Stimulated activated CD8-positive, alpha-beta memory T cell treated with anti-CD3 and anti-CD28 coated beads, Interleukin-2, amount 100 ng/mL, for 1 hour (primary cell): ENCODE results near the gene ATP5F1D.
"Not testable (repeated sequence)": the region's sequence is repeated elsewhere in the genome, so short reads cannot be mapped to it uniquely, and the experiment has no call there.

Experiments used
- DNase-seq, 2 donors: peaks; one replicate each; pipeline ENCODE4 v3.0.0-alpha.2; 2020; ENCODE audit warnings: low read depth in 2 of 2

Gene ATP5F1D

DNA sequence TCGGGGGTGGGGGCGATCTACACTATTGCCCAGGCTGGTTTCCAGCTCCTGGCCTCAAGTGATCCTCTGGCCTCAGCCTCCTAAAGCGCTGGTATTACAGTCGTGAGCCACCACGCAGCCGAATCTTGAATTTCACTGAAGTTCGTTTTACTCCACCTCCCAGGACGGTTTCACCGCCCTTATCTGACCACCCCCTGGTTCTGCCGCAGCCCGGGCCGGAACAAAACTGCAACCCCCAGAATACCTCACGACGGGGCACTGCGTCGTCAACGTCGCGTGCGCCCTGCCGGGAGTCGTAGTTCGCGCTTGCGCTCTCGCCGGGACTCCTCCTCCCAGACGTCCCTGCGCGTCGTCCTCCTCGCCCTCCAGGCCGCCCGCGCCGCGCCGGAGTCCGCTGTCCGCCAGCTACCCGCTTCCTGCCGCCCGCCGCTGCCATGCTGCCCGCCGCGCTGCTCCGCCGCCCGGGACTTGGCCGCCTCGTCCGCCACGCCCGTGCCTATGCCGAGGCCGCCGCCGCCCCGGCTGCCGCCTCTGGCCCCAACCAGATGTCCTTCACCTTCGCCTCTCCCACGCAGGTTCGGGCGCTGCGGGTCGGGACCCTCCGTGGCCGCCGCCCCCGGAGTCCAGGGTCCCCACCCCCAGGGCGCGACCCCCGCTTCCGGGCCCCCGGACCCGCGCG, at the start of gene ATP5F1D:
Gene ATP5F1D (plus strand): TSS at position 335 of the 679 bp plus-strand sequence. CDS start 100 bp downstream, at position 435.
- DNase-seq: peak; percentile 86 to 92

- no peak for DNase-seq
Observed at GRCh38 chr19:1199531-1199930, 42.0 kb upstream of the ATP5F1D start.

- DNase-seq: not testable (repeated sequence)
Observed at GRCh38 chr19:1200614-1201013, 40.9 kb upstream of the ATP5F1D start.

DNA sequence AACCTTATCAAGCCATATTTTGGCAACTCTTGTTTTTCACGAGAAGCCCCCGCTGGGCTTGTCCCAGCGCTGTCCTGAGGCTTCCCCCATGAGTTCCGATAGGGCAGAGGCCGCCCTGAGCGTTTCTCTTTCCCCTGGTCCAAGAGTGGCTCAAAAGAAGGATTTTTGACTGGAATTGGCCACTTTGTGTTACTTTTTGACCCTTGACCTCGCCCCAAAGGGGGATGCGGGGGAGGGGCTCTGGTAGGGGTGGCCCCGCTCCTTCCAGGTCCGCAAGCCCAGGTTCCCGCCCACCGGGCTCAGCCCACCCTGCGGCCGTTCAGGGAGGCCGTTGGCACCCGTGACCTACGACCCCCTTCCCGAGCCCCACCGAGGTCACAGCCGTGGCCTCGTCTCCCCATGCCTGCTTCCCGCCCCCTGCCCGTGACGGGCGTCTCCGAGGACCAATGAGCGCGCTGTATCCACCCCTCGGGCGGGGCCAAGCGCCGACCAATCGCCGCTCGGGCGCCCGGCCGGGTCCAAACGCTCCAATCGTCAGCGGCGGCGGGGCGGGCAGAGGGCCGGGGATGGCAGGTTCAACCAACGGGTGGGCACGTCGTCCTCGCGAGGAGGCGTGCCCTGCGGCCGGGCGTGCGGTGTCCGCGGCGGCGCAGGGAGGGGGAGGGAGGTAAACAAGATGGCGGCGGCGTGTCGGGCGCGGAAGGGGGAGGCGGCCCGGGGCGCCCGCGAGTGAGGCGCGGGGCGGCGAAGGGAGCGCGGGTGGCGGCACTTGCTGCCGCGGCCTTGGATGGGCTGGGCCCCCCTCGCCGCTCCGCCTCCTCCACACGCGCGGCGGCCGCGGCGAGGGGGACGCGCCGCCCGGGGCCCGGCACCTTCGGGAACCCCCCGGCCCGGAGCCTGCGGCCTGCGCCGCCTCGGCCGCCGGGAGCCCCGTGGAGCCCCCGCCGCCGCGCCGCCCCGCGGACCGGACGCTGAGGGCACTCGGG, 36.1 kb upstream of the ATP5F1D start, which contains the start of gene STK11:
Gene STK11 (plus strand): TSS at position 665 of the 986 bp plus-strand sequence. CDS start 1,136 bp downstream, outside the sequence.
- peak; percentile 99 for DNase-seq

DNA sequence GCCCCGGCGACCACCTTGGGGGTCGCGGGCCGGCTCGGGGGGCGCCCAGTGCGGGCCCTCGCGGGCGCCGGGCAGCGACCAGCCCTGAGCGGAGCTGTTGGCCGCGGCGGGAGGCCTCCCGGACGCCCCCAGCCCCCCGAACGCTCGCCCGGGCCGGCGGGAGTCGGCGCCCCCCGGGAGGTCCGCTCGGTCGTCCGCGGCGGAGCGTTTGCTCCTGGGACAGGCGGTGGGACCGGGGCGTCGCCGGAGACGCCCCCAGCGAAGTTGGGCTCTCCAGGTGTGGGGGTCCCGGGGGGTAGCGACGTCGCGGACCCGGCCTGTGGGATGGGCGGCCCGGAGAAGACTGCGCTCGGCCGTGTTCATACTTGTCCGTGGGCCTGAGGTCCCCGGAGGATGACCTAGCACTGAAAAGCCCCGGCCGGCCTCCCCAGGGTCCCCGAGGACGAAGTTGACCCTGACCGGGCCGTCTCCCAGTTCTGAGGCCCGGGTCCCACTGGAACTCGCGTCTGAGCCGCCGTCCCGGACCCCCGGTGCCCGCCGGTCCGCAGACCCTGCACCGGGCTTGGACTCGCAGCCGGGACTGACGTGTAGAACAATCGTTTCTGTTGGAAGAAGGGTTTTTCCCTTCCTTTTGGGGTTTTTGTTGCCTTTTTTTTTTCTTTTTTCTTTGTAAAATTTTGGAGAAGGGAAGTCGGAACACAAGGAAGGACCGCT, 35.2 kb upstream of the ATP5F1D start:
- DNase-seq: no peak

- no peak for DNase-seq
Observed at GRCh38 chr19:1206864-1207450, 34.6 kb upstream of the ATP5F1D start.

GRCh38 chr19:1208830-1209229, 32.7 kb upstream of the ATP5F1D start:
- DNase-seq: not testable (repeated sequence)

DNA sequence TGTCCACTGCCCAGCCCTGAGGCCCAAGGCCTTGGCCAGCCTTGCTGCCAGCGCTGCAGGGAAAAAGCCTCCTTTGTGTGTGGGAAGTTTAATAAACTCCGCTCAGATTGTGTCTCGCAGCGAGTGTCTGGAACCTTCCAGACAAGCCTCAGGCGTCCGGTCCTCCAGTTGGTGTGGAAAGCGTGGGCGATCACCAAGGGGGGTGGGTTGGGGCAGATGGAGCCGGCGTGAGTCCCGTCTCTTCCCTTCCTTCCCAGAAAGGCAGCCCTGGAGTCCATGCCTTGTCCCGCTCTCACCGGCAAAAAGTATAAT, 31.4 kb upstream of the ATP5F1D start:
- DNase-seq: no peak

- no peak for DNase-seq
Observed at GRCh38 chr19:1211494-1212234, 29.9 kb upstream of the ATP5F1D start.

- DNase-seq: no peak
Observed at GRCh38 chr19:1213391-1214286, 27.9 kb upstream of the ATP5F1D start.

DNA sequence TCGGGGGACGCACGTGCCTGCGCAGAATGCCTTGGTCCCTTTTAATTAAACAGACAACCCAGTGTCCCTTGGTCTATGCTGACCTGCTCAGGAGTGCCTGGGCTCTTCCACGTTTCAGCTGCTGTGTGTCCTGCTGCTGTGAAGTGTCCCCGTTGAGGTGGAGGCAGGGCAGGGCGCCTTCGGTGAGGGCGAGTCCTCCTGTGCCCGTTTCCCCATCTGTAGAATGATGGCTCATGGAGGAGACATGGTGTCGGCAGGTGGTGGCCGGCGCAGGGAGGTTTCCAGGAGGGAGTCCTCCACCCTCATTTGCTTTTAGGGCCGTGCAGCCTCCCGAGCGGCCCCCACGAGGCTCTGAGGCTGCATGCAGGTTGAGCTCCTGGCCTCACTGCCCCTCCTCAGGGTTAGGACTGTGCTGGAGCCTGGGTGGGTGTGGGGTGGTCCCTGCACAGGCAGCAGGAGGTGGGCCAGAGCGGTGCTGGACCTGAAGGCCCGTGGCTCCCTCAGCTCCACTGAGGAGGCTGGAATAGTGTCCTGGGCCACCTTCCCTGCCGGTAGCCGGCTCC, 27.2 kb upstream of the ATP5F1D start:
- DNase-seq: no peak

DNA sequence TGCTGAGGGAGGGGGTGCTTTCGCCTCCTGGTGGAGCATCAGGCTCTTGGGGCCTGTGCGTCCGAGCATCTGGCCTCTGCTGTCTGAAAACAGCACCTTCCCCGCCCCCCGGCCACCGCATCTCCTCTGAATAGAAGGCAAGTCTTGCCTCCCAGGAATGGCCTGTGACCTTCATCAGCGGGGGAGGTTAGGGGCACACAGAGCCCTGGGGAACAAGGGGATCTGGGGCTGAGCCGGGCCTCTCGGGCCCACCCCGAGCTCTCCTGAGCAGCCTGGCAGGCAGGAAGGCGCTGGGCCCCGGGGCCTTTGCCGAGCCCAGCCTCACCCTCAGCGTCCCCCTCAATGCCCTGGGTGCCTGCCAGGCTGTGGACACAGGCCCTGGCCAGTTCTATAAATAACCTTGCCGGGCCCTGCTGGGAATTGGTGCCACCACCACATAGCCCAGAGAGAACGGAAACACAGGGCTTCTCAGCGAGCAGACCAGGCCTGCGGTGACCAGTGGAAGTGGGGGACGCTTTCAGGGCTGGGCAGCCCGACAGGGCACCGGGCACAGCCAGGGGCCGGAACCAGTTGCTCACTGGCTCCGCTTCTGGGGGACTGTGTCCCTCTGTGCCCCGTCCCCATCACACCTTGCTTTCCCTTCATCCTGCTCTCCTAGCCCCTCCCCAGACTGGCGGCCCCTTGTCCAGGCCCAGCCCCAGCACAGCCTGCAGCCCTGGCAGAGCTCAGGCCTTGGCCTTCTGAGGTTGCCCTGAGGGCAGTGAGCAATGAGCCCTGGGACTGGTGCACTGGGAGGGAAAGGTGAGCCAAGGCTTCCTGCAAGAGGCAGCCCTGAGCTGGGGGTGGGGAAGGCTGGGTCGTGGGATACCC, 26.5 kb upstream of the ATP5F1D start:
- no peak for DNase-seq

DNA sequence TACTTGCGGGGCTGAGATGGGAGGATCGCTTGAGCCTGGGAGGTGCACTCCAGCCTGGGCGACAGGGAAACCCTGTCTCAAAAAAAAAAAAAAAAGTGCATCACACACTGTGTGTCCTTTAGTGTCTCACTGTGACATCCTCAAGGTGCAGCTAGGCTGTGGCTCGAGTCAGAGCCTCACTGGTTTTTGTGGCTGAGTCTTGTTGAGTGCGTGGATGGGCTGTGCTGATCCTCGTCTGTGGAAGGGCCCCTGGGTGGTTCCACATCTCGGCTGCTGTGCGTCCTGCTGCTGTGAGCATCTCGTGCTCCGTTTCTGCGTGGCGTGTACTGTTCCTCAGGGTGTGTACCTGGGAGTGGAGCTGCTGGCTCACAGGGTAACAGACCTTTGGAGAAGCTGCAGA, 24.8 kb upstream of the ATP5F1D start:
- DNase-seq: no peak

DNA sequence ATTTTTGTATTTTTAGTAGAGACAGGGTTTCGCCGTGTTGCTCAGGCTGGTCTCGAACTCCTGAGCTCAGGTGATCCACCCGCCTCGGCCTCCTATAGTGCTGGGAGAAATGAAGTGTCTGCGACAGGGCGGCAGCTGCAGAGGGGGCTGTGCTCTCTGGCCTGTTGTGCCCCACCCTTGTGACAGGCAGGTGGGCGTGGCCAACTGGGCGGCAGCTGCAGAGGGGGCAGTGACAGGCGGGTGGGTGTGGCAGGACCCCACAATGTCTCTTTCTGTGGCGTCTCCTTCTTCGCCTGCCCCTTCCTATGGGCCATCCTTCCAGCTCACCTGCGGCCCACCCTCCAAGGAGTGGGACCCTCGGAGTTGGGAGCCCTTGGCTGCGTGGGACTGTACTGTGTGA, 24.2 kb upstream of the ATP5F1D start:
- DNase-seq: no peak

DNA sequence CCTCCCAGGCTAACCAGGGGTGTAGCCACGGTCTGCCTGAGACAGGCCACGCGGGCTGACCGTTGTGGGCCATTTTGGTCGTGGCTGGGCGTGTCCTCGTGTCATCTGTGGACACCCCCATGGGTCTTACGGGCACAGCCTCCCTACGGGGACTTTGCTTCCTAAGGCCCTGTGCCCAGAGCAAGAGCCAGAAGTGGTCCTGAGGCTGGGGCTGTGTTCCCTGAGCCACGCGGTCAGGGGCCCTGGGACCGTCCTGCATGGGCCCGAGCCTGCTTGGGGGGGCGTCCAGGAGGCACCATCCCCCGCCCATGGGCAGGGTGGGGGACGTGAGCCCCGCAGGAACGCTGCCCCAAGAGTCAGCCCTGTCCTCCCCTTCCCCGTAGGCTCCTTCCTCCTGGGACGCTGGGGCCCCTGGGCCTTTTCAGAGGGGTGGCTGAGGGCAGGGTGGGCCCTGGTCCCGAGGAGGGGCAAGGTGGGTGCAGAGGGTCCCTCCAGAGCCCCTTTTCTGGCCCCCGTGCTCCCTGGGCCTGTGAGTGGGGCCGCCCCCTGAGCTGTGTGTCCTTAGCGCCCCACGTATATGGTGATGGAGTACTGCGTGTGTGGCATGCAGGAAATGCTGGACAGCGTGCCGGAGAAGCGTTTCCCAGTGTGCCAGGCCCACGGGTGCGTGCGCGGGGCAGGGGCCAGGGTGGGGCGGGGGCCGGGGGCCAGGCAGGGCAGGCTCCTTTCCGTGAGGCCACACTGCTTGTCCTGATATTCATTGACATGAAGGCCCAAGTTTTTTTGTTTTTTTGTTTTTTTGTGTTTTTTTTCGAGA, 22.6 kb upstream of the ATP5F1D start:
- no peak for DNase-seq

DNA sequence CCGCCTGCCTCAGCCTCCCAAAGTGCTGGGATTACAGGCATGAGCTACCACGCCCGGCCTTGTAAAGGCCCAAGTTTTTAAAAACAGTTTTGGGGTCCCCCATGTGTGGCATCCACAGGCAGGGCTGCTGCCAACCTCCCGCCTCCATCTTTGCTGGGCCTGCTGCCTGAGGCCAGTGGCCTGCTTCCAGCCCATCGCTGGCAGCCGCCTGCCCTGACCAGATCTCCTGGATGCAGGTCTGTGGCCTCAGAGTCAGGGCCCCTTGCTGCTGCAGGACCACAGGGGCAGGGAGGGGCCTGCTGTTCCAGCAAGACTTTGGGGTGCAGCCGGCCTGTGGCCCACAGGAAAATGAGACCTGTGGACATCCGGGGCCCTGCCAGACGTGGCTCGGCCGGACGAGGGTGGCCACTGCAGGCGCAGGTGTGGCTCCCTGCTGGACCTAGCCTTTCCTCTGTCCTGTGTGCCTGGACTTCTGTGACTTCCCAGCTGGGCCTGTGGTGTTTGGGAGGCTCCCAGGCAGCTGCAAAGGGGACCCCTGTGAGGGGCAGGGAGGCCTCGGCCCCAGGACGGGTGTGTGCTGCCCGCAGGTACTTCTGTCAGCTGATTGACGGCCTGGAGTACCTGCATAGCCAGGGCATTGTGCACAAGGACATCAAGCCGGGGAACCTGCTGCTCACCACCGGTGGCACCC, 21.6 kb upstream of the ATP5F1D start:
- no peak for DNase-seq

DNA sequence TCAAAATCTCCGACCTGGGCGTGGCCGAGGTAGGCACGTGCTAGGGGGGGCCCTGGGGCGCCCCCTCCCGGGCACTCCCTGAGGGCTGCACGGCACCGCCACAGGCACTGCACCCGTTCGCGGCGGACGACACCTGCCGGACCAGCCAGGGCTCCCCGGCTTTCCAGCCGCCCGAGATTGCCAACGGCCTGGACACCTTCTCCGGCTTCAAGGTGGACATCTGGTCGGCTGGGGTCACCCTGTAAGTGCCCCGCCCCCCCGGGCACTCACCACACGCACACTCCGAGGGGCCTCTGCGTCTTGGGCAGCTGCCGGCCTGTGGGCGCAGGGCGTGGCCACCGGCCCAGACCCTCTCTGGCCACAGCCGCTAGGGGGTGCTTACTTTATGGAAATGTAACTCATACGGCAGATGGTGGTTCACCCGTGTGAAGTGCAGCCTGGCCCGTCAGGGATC, 21.0 kb upstream of the ATP5F1D start:
- no peak for DNase-seq
